GM23338 (cell line): ENCODE results near the gene RAP1GDS1. TPM values are rescaled to one million over a fixed set of nuclear protein-coding genes. Genes with fewer than 3 reads are reported as not detected.

Experiments used
- ATAC-seq: fragments of 200-7000 bp; cut with Tn5 transposase; 3 replicates; pipeline ENCODE4 v1.9.1; 2020
- DNase-seq: peaks from one replicate; pipeline ENCODE4 v3.0.0-alpha.2; 2015; ENCODE audit warnings: low spot score
- H2AFZ ChIP-seq: fragments of 200-600 bp; sonication (generic); 2 replicates; pipeline ENCODE4 v1.8.0; 2016; ENCODE audit warnings: antibody characterized with exemption, mild to moderate bottlenecking, moderate library complexity
- H3F3A ChIP-seq: fragments of 200-600 bp; sonication (generic); replicated peaks from 2 replicates; pipeline ENCODE4 v1.8.0; 2017; ENCODE audit warnings: antibody characterized with exemption, mixed run types, low read depth
- H3K27ac ChIP-seq: fragments of 200-600 bp; sonication (generic); 2 replicates; pipeline ENCODE4 v1.6.1; 2016; ENCODE audit warnings: low read depth
- H3K27me3 ChIP-seq: fragments of 200-600 bp; sonication (generic); 2 replicates; pipeline ENCODE4 v1.8.0; 2016; ENCODE audit warnings: mild to moderate bottlenecking, mixed run types, moderate library complexity; ENCODE audit not compliant: insufficient read depth
- H3K36me3 ChIP-seq: fragments of 200-600 bp; sonication (generic); 2 replicates; pipeline ENCODE4 v1.8.0; 2016; ENCODE audit warnings: mild to moderate bottlenecking; ENCODE audit not compliant: insufficient read depth
- H3K4me1 ChIP-seq: fragments of 200-600 bp; sonication (generic); 2 replicates; pipeline ENCODE4 v1.8.0; 2016; ENCODE audit warnings: mild to moderate bottlenecking, moderate library complexity; ENCODE audit not compliant: insufficient read depth
- H3K4me2 ChIP-seq: fragments of 200-600 bp; sonication (generic); 2 replicates; pipeline ENCODE4 v1.7.1; 2017; ENCODE audit warnings: mixed run types
- H3K4me3 ChIP-seq: fragments of 200-600 bp; sonication (generic); 2 replicates; pipeline ENCODE4 v1.6.1; 2016; ENCODE audit warnings: mixed run types
- H3K79me2 ChIP-seq: fragments of 200-600 bp; sonication (generic); replicated peaks from 2 replicates; pipeline ENCODE4 v1.8.0; 2017; ENCODE audit warnings: mild to moderate bottlenecking; ENCODE audit not compliant: insufficient read depth
- H3K9me2 ChIP-seq: fragments of 200-600 bp; sonication (generic); 2 replicates; pipeline ENCODE4 v1.8.0; 2017; ENCODE audit not compliant: insufficient read depth
- H4K20me1 ChIP-seq: fragments of 200-600 bp; sonication (generic); replicated peaks from 2 replicates; pipeline ENCODE4 v1.8.0; 2017; ENCODE audit warnings: mild to moderate bottlenecking; ENCODE audit not compliant: insufficient read depth
- H3K27ac Mint-ChIP-seq: 2 replicates; pipeline ENCODE4 v1.8.0; 2020; ENCODE audit warnings: inconsistent platforms, mild to moderate bottlenecking, moderate library complexity, mixed read lengths
- H3K27me3 Mint-ChIP-seq: 3 replicates; pipeline ENCODE4 v1.8.0; 2022; ENCODE audit warnings: low read depth, mild to moderate bottlenecking, moderate library complexity, mixed read lengths, inconsistent platforms; ENCODE audit not compliant: insufficient read depth, poor library complexity
- H3K36me3 Mint-ChIP-seq: 3 replicates; pipeline ENCODE4 v1.8.0; 2021; ENCODE audit warnings: low read depth, mild to moderate bottlenecking, inconsistent platforms, moderate library complexity, mixed read lengths
- H3K4me1 Mint-ChIP-seq: 3 replicates; pipeline ENCODE4 v1.8.0; 2020; ENCODE audit warnings: mild to moderate bottlenecking, inconsistent platforms, mixed read lengths
- H3K4me3 Mint-ChIP-seq: 3 replicates; pipeline ENCODE4 v1.8.0; 2021; ENCODE audit warnings: moderate library complexity, mild to moderate bottlenecking, inconsistent platforms, mixed read lengths
- H3K9me3 Mint-ChIP-seq: 3 replicates; pipeline ENCODE4 v1.8.0; 2020; ENCODE audit warnings: moderate library complexity, mild to moderate bottlenecking, inconsistent platforms, mixed read lengths
- EZH2 ChIP-seq: fragments of 200-600 bp; sonication (generic); IDR thresholded peaks from one replicate; pipeline ENCODE4 v1.8.0; 2017; ENCODE audit warnings: antibody characterized with exemption, mild to moderate bottlenecking, low read depth; ENCODE audit not compliant: unreplicated experiment
- EZH2phosphoT487 ChIP-seq: fragments of 200-600 bp; sonication (generic); IDR thresholded peaks from one replicate; pipeline ENCODE4 v1.8.1; 2018; ENCODE audit warnings: antibody characterized with exemption; ENCODE audit not compliant: unreplicated experiment
- NANOG ChIP-seq: IDR thresholded peaks from 2 replicates; pipeline ENCODE4 v1.6.1; 2016; ENCODE audit warnings: antibody characterized with exemption, borderline replicate concordance
- POLR2AphosphoS5 ChIP-seq: IDR thresholded peaks from 2 replicates; pipeline ENCODE4 v1.6.1; 2016; ENCODE audit warnings: antibody characterized with exemption, low read depth
- STAT1 ChIP-seq: IDR thresholded peaks from one replicate; pipeline ENCODE4 v1.6.1; 2016; ENCODE audit warnings: antibody characterized with exemption; ENCODE audit not compliant: unreplicated experiment
- ZNF114 ChIP-seq: fragments of 250-450 bp; sonication (Bioruptor Pico); IDR thresholded peaks from 2 replicates; pipeline ENCODE4 v1.5.0; 2020; ENCODE audit warnings: mild to moderate bottlenecking, moderate library complexity
- ZNF331 ChIP-seq: fragments of 250-450 bp; sonication (Bioruptor Pico); IDR thresholded peaks from 2 replicates; pipeline ENCODE4 v1.5.0; 2020; ENCODE audit warnings: low read depth, mild to moderate bottlenecking, moderate library complexity
- polyA plus RNA-seq: library from polyadenylated mRNA; unstranded; fragments of >200 nt; fragmentation: Nextera tagmentation; extraction: Ambion mirVana; gene quantifications from 2 replicates; pipeline ENCODE4 v1.2.1, GENCODE V29; 2016
- total RNA-seq: library from RNA; depleted of rRNA; stranded (reverse); fragments of >200 nt; shearing (Covaris generic); gene quantifications from 2 replicates; pipeline ENCODE4 v1.2.3, GENCODE V29; 2014
- TF ChIP-seq, protein P1 (sequence below): IDR thresholded peaks from one replicate; pipeline ENCODE4 v1.6.1; 2018; ENCODE audit warnings: antibody characterized with exemption; ENCODE audit not compliant: unreplicated experiment
- TF ChIP-seq, protein P2 (sequence below), 2 experiments: fragments of 200-600 bp in 1 of 2; sonication (generic) in 1 of 2; conservative IDR thresholded peaks; 2 replicates each; pipeline versions ENCODE4 v1.5.1 to v1.6.1; 2016 to 2017; ENCODE audit warnings: antibody characterized with exemption in 2 of 2, low read depth in 2 of 2, mild to moderate bottlenecking in 2 of 2, moderate library complexity in 1 of 2
- TF ChIP-seq, protein P3 (sequence below): fragments of 250-450 bp; sonication (Bioruptor Pico); IDR thresholded peaks from 2 replicates; pipeline ENCODE4 v1.5.0; 2020; ENCODE audit warnings: mild to moderate bottlenecking, moderate library complexity

The RAP1GDS1 gene
- total and polyA plus RNA-seq, 2 experiments from 2014 or later: 23.7 to 32.4 TPM

DNA sequence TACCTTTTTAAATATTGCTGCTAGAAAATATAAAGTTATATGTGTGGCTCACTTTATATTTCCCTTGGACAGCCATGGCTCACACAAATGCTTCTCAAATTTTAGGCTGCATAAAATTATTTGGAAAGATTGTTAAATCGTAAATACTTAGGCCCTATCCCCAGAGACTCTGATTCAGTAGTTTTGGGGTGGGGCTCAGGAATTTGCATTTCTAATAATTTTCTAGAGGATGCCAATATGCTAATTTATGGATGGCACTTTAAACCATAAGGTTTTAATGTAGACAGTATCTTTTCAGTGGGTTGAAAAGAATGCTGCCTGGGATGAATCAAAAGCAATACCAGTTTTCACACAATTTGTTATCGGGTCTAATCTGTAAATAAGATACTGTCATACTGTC, 49.7 kb downstream of the RAP1GDS1 start (continued):
- TF ChIP-seq, protein P1, sequence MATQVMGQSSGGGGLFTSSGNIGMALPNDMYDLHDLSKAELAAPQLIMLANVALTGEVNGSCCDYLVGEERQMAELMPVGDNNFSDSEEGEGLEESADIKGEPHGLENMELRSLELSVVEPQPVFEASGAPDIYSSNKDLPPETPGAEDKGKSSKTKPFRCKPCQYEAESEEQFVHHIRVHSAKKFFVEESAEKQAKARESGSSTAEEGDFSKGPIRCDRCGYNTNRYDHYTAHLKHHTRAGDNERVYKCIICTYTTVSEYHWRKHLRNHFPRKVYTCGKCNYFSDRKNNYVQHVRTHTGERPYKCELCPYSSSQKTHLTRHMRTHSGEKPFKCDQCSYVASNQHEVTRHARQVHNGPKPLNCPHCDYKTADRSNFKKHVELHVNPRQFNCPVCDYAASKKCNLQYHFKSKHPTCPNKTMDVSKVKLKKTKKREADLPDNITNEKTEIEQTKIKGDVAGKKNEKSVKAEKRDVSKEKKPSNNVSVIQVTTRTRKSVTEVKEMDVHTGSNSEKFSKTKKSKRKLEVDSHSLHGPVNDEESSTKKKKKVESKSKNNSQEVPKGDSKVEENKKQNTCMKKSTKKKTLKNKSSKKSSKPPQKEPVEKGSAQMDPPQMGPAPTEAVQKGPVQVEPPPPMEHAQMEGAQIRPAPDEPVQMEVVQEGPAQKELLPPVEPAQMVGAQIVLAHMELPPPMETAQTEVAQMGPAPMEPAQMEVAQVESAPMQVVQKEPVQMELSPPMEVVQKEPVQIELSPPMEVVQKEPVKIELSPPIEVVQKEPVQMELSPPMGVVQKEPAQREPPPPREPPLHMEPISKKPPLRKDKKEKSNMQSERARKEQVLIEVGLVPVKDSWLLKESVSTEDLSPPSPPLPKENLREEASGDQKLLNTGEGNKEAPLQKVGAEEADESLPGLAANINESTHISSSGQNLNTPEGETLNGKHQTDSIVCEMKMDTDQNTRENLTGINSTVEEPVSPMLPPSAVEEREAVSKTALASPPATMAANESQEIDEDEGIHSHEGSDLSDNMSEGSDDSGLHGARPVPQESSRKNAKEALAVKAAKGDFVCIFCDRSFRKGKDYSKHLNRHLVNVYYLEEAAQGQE: no peak
- TF ChIP-seq EZH2phosphoT487 (no peak), ZNF331 (no peak), STAT1 (no peak), ZNF114 (CRISPR knock-in tag) (no peak), EZH2 (no peak)
- TF ChIP-seq, protein P2, sequence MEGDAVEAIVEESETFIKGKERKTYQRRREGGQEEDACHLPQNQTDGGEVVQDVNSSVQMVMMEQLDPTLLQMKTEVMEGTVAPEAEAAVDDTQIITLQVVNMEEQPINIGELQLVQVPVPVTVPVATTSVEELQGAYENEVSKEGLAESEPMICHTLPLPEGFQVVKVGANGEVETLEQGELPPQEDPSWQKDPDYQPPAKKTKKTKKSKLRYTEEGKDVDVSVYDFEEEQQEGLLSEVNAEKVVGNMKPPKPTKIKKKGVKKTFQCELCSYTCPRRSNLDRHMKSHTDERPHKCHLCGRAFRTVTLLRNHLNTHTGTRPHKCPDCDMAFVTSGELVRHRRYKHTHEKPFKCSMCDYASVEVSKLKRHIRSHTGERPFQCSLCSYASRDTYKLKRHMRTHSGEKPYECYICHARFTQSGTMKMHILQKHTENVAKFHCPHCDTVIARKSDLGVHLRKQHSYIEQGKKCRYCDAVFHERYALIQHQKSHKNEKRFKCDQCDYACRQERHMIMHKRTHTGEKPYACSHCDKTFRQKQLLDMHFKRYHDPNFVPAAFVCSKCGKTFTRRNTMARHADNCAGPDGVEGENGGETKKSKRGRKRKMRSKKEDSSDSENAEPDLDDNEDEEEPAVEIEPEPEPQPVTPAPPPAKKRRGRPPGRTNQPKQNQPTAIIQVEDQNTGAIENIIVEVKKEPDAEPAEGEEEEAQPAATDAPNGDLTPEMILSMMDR (conservative IDR thresholded peaks at IDR 0.05; ENCODE audit: low read depth in 2 of 2): no peak

DNA sequence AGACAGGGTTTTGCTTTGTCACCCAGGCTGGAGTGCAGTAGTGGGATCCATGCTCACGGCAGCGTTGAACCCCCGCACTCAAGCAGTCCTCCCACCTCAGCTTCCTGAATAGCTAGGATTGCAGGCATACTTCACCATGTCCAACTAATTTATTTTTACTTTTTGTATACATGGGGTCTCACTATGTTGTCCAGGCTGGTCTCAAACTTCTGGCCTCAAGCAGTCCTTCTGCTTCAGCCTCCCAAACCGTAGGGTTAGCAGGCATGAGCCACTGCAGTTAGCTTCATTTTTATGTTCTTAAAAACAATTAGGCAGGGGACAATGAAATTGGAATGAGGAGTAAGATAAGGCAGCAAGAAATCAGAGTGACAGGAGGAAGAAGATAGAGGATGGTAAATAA, 50.5 kb downstream of the RAP1GDS1 start:
- no peak for ATAC-seq
- no peak for DNase-seq
- Mint-ChIP-seq H3K9me3 (no peaks in the 10 kb centered on the region), H3K27ac (no peak overlapping the region), H3K4me1 (peaks cover 5% of the 10 kb centered on the region; the same call in 2 of the 3 replicates), H3K36me3 (no peaks in the 10 kb centered on the region), H3K27me3 (peaks cover 2% of the 10 kb centered on the region), H3K4me3 (no peak overlapping the region)
- Histone ChIP-seq H3K79me2 (peaks cover 14% of the 10 kb centered on the region), H4K20me1 (no peaks in the 10 kb centered on the region), H3K4me1 (peaks cover 5% of the 10 kb centered on the region; the same call in 1 of the 2 replicates), H3K27me3 (no peaks in the 10 kb centered on the region), H3K9me2 (no peaks in the 10 kb centered on the region), H3F3A (no peaks in the 10 kb centered on the region), H3K27ac (no peak overlapping the region), H3K4me3 (no peak overlapping the region), H3K36me3 (no peaks in the 10 kb centered on the region), H2AFZ (no peak overlapping the region), H3K4me2 (no peak overlapping the region)
- no peak for TF ChIP-seq STAT1
- TF ChIP-seq NANOG: no peak
- TF ChIP-seq POLR2AphosphoS5: no peak
- TF ChIP-seq, protein P2 (conservative IDR thresholded peaks at IDR 0.05; ENCODE audit: low read depth in 2 of 2): no peak
- no peak for TF ChIP-seq EZH2
- no peak for TF ChIP-seq ZNF331
- TF ChIP-seq, protein P3, sequence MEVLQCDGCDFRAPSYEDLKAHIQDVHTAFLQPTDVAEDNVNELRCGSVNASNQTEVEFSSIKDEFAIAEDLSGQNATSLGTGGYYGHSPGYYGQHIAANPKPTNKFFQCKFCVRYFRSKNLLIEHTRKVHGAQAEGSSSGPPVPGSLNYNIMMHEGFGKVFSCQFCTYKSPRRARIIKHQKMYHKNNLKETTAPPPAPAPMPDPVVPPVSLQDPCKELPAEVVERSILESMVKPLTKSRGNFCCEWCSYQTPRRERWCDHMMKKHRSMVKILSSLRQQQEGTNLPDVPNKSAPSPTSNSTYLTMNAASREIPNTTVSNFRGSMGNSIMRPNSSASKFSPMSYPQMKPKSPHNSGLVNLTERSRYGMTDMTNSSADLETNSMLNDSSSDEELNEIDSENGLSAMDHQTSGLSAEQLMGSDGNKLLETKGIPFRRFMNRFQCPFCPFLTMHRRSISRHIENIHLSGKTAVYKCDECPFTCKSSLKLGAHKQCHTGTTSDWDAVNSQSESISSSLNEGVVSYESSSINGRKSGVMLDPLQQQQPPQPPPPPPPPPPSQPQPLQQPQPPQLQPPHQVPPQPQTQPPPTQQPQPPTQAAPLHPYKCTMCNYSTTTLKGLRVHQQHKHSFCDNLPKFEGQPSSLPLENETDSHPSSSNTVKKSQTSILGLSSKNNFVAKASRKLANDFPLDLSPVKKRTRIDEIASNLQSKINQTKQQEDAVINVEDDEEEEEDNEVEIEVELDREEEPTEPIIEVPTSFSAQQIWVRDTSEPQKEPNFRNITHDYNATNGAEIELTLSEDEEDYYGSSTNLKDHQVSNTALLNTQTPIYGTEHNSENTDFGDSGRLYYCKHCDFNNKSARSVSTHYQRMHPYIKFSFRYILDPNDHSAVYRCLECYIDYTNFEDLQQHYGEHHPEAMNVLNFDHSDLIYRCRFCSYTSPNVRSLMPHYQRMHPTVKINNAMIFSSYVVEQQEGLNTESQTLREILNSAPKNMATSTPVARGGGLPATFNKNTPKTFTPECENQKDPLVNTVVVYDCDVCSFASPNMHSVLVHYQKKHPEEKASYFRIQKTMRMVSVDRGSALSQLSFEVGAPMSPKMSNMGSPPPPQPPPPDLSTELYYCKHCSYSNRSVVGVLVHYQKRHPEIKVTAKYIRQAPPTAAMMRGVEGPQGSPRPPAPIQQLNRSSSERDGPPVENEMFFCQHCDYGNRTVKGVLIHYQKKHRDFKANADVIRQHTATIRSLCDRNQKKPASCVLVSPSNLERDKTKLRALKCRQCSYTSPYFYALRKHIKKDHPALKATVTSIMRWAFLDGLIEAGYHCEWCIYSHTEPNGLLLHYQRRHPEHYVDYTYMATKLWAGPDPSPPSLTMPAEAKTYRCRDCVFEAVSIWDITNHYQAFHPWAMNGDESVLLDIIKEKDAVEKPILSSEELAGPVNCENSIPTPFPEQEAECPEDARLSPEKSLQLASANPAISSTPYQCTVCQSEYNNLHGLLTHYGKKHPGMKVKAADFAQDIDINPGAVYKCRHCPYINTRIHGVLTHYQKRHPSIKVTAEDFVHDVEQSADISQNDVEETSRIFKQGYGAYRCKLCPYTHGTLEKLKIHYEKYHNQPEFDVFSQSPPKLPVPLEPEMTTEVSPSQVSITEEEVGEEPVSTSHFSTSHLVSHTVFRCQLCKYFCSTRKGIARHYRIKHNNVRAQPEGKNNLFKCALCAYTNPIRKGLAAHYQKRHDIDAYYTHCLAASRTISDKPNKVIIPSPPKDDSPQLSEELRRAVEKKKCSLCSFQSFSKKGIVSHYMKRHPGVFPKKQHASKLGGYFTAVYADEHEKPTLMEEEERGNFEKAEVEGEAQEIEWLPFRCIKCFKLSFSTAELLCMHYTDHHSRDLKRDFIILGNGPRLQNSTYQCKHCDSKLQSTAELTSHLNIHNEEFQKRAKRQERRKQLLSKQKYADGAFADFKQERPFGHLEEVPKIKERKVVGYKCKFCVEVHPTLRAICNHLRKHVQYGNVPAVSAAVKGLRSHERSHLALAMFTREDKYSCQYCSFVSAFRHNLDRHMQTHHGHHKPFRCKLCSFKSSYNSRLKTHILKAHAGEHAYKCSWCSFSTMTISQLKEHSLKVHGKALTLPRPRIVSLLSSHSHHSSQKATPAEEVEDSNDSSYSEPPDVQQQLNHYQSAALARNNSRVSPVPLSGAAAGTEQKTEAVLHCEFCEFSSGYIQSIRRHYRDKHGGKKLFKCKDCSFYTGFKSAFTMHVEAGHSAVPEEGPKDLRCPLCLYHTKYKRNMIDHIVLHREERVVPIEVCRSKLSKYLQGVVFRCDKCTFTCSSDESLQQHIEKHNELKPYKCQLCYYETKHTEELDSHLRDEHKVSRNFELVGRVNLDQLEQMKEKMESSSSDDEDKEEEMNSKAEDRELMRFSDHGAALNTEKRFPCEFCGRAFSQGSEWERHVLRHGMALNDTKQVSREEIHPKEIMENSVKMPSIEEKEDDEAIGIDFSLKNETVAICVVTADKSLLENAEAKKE (CRISPR knock-in tag): no peak
- TF ChIP-seq EZH2phosphoT487: no peak
